H1 (cell line): ENCODE results near the gene NRTN. TPM values are rescaled to one million over a fixed set of nuclear protein-coding genes. Genes with fewer than 3 reads are reported as not detected.

ENCODE experiments used
- CTCF ChIA-PET: fragments of 300-600 bp; sonication (Branson Sonifier 250); formaldehyde crosslinking; loops from one replicate; lab custom pipeline; 2021; ENCODE audit not compliant: partially characterized antibody; lab: Charles Lee
- POLR2A ChIA-PET: fragments of 300-600 bp; sonication (Branson Sonifier 250); formaldehyde crosslinking; loops from one replicate; lab custom pipeline; 2021; ENCODE audit warnings: inconsistent platforms; ENCODE audit not compliant: partially characterized antibody; lab: Charles Lee
- DNase-seq, 2 experiments: peaks; one replicate each; pipeline versions ENCODE4 v3.0.0 to v3.0.0-alpha.2; 2010 to 2022; ENCODE audit warnings: low spot score in 2 of 2, low read depth in 1 of 2, mixed read lengths in 1 of 2
- FAIRE-seq: peaks from 2 replicates; lab custom pipeline; 2011; peaks lifted over from hg19 to GRCh38; lab: Jason Lieb, UNC
- H2AFZ ChIP-seq: 2 replicates; pipeline ENCODE4 v1.8.1; 2012; ENCODE audit warnings: low read length, inconsistent platforms
- H2AK5ac ChIP-seq: 2 replicates; pipeline ENCODE4 v1.6.1; 2013; ENCODE audit warnings: low read depth, low read length
- H2BK120ac ChIP-seq: replicated peaks from 2 replicates; pipeline ENCODE3; 2013; ENCODE audit warnings: low read depth, low read length, inconsistent platforms
- H2BK12ac ChIP-seq: 2 replicates; pipeline ENCODE4 v1.6.1; 2013; ENCODE audit warnings: low read depth, low read length
- H2BK15ac ChIP-seq: 2 replicates; pipeline ENCODE4 v1.6.1; 2013; ENCODE audit warnings: low read length
- H2BK20ac ChIP-seq: 2 replicates; pipeline ENCODE4 v1.6.1; 2013; ENCODE audit warnings: low read length
- H2BK5ac ChIP-seq: 2 replicates; pipeline ENCODE4 v1.6.1; 2013; ENCODE audit warnings: low read depth, low read length
- H3K14ac ChIP-seq: 2 replicates; pipeline ENCODE4 v1.6.1; 2013; ENCODE audit warnings: inconsistent platforms; ENCODE audit not compliant: insufficient read length
- H3K18ac ChIP-seq: 2 replicates; pipeline ENCODE4 v1.6.1; 2013; ENCODE audit warnings: low read length; ENCODE audit errors: extremely low read depth
- H3K23ac ChIP-seq: 2 replicates; pipeline ENCODE4 v1.6.1; 2013; ENCODE audit warnings: inconsistent platforms; ENCODE audit not compliant: insufficient read length
- H3K23me2 ChIP-seq: 2 replicates; pipeline ENCODE4 v1.6.1; 2013; ENCODE audit warnings: low read depth, low read length
- H3K27ac ChIP-seq: 2 replicates; pipeline ENCODE4 v1.6.1; 2011; ENCODE audit warnings: low read depth, low read length, inconsistent platforms
- H3K27me3 ChIP-seq, 4 experiments: replicated peaks in 1 of 4; 1 replicate in 1 of 4; 2 replicates in 3 of 4; pipeline versions ENCODE4 v1.6.1 to v1.8.1; 2011 to 2013; ENCODE audit warnings: low read length in 3 of 4, mild to moderate bottlenecking in 3 of 4, inconsistent platforms in 2 of 4, mixed read lengths in 2 of 4, moderate library complexity in 1 of 4; ENCODE audit not compliant: control insufficient read depth in 3 of 4, insufficient read depth in 3 of 4; ENCODE audit errors: extremely low read depth in 1 of 4
- H3K36me3 ChIP-seq, 4 experiments: 2 replicates each; pipeline versions ENCODE4 v1.6.1 to v1.8.1; 2011 to 2013; ENCODE audit warnings: mild to moderate bottlenecking in 4 of 4, low read length in 3 of 4, moderate library complexity in 2 of 4, control low read depth in 1 of 4, inconsistent platforms in 1 of 4; ENCODE audit not compliant: insufficient read depth in 4 of 4, control insufficient read depth in 2 of 4
- H3K4ac ChIP-seq: replicated peaks from 2 replicates; pipeline ENCODE3; 2013; ENCODE audit warnings: low read length, low read depth, mixed read lengths, inconsistent platforms; ENCODE audit not compliant: insufficient read length
- H3K4me1 ChIP-seq, 4 experiments: replicated peaks in 1 of 4; 1 replicate in 1 of 4; 2 replicates in 3 of 4; pipeline versions ENCODE4 v1.6.1 to v1.8.1; 2011 to 2013; ENCODE audit warnings: low read length in 3 of 4, inconsistent platforms in 2 of 4, mixed read lengths in 1 of 4; ENCODE audit not compliant: insufficient read depth in 4 of 4, control insufficient read depth in 3 of 4
- H3K4me2 ChIP-seq, 2 experiments: 2 replicates each; pipeline versions ENCODE4 v1.6.1 to v1.8.1; 2011 to 2013; ENCODE audit warnings: low read depth in 2 of 2, low read length in 2 of 2, control low read depth in 1 of 2, inconsistent platforms in 1 of 2, mild to moderate bottlenecking in 1 of 2; ENCODE audit not compliant: insufficient read depth in 1 of 2
- H3K4me3 ChIP-seq, 4 experiments: fragments of 200-600, 300-600 bp in 1 of 4; sonication (generic), shearing (Covaris generic), sonication (Bioruptor Twin) in 1 of 4; 2 replicates each; pipeline versions ENCODE4 v1.5.1 to v1.8.1; 2011 to 2016; ENCODE audit warnings: low read length in 4 of 4, low read depth in 3 of 4, control low read depth in 2 of 4, inconsistent platforms in 2 of 4, mild to moderate bottlenecking in 2 of 4, mixed read lengths in 1 of 4, moderate library complexity in 1 of 4; ENCODE audit not compliant: insufficient read depth in 2 of 4; ENCODE audit errors: extremely low read depth in 1 of 4
- H3K56ac ChIP-seq: replicated peaks from 2 replicates; pipeline ENCODE3; 2013; ENCODE audit warnings: low read depth, mild to moderate bottlenecking, mixed read lengths, low read length, inconsistent platforms; ENCODE audit not compliant: insufficient read length
- H3K79me1 ChIP-seq: 2 replicates; pipeline ENCODE4 v1.6.1; 2013; ENCODE audit warnings: low read depth, low read length, control low read depth
- H3K79me2 ChIP-seq, 2 experiments: 2 replicates each; pipeline versions ENCODE4 v1.6.1 to v1.8.1; 2012 to 2013; ENCODE audit warnings: low read length in 2 of 2, mild to moderate bottlenecking in 2 of 2, inconsistent platforms in 1 of 2; ENCODE audit not compliant: insufficient read depth in 2 of 2, control insufficient read depth in 1 of 2
- H3K9ac ChIP-seq, 4 experiments: replicated peaks in 1 of 4; 1 replicate in 1 of 4; 2 replicates in 3 of 4; pipeline versions ENCODE4 v1.6.1 to v1.8.1; 2011 to 2013; ENCODE audit warnings: low read depth in 3 of 4, low read length in 3 of 4, control low read depth in 2 of 4, mild to moderate bottlenecking in 2 of 4, moderate library complexity in 2 of 4, inconsistent platforms in 1 of 4; ENCODE audit errors: extremely low read depth in 1 of 4
- H3K9me3 ChIP-seq, 2 experiments: 2 replicates each; pipeline versions ENCODE4 v1.6.1 to v1.8.1; 2012 to 2013; ENCODE audit warnings: mild to moderate bottlenecking in 2 of 2, moderate library complexity in 2 of 2, control low read depth in 1 of 2, inconsistent platforms in 1 of 2, low read depth in 1 of 2, low read length in 1 of 2, mixed read lengths in 1 of 2; ENCODE audit not compliant: insufficient read depth in 2 of 2
- H4K20me1 ChIP-seq, 2 experiments: replicated peaks in 1 of 2; 2 replicates each; pipeline versions ENCODE3 to v1.8.1; 2011 to 2013; ENCODE audit warnings: inconsistent platforms in 2 of 2, low read length in 2 of 2, mild to moderate bottlenecking in 1 of 2; ENCODE audit not compliant: insufficient read depth in 2 of 2, control insufficient read depth in 1 of 2
- H4K5ac ChIP-seq: 2 replicates; pipeline ENCODE4 v1.6.1; 2013; ENCODE audit warnings: low read length, low read depth, mixed read lengths, inconsistent platforms; ENCODE audit not compliant: insufficient read length
- H4K8ac ChIP-seq: 2 replicates; pipeline ENCODE4 v1.8.0; 2013; ENCODE audit warnings: mild to moderate bottlenecking, moderate library complexity, low read length, inconsistent platforms; ENCODE audit not compliant: insufficient read depth; ENCODE audit errors: extremely low read depth
- H4K91ac ChIP-seq: replicated peaks from 2 replicates; pipeline ENCODE3; 2013; ENCODE audit warnings: low read length, mixed read lengths, inconsistent platforms; ENCODE audit not compliant: insufficient read length
- BCL11A ChIP-seq, 2 experiments: IDR thresholded peaks; one replicate each; pipeline ENCODE4 v1.6.1; 2011; ENCODE audit warnings: low read depth in 2 of 2, low read length in 2 of 2, mild to moderate bottlenecking in 2 of 2
- CBX8 ChIP-seq: fragments of 300-800, 300-1000 bp; sonication (generic); IDR thresholded peaks from 2 replicates; pipeline ENCODE4 v1.7.1; 2016; ENCODE audit warnings: low read depth, low read length, borderline replicate concordance
- RXRA ChIP-seq: IDR thresholded peaks from 2 replicates; pipeline ENCODE4 v1.6.1; 2011; ENCODE audit warnings: low read depth, mild to moderate bottlenecking, low read length, moderate library complexity; ENCODE audit not compliant: insufficient read depth
- SAP30 ChIP-seq: fragments of 300-600 bp; sonication (generic); IDR thresholded peaks from 2 replicates; pipeline ENCODE4 v1.7.1; 2012; ENCODE audit warnings: low read length, moderate library complexity, mild to moderate bottlenecking, inconsistent platforms; ENCODE audit not compliant: insufficient read depth, insufficient replicate concordance
- SRF ChIP-seq: IDR thresholded peaks from 2 replicates; pipeline ENCODE4 v1.6.1; 2011; ENCODE audit warnings: mild to moderate bottlenecking, low read depth, low read length, moderate library complexity
- WGBS, 2 experiments: shearing (Covaris generic) in 1 of 2; methylation state at CpG; one replicate each; pipeline versions ENCODE4 v1.1.6 to v1.1.7; 2013 to 2015; ENCODE audit warnings: low lambda C conversion rate in 2 of 2, mixed read lengths in 2 of 2, inconsistent platforms in 1 of 2, low coverage in 1 of 2, missing lambda C conversion rate in 1 of 2; ENCODE audit not compliant: insufficient replicate concordance in 2 of 2, insufficient coverage in 1 of 2, insufficient read length in 1 of 2; ENCODE audit errors: extremely low coverage in 1 of 2, missing lambda C conversion rate in 1 of 2; 5-methylcytosine and 5-hydroxymethylcytosine counted together
- polyA plus RNA-seq, 7 experiments: library from polyadenylated mRNA; depleted of rRNA in 3 of 7; stranded (reverse) in 5 of 7; unstranded in 2 of 7; fragments of >200 nt in 5 of 7; fragments of 200-250 nt in 2 of 7; gene quantifications; 1 replicate in 5 of 7; 2 replicates in 1 of 7; 4 replicates in 1 of 7; pipeline versions ENCODE4 v1.2.1 to v1.2.3, GENCODE V29; 2011 to 2013; ENCODE audit warnings: missing spikeins in 2 of 7, mixed read lengths in 2 of 7
- total RNA-seq: library from RNA; stranded (reverse); fragmentation: NEBNext Ultra II Directional; extraction: Animal tissue kit (Norgen Biotek cat#: 25700); gene quantifications from 2 replicates; pipeline ENCODE4 v1.2.1, GENCODE V29; 2021
- TF ChIP-seq, protein P1 (sequence below): IDR thresholded peaks from 2 replicates; pipeline ENCODE4 v1.6.1; 2012; ENCODE audit warnings: inconsistent platforms

The NRTN gene
- total and polyA plus RNA-seq, 2 of the 8 experiments (the other 6 are each of a cell fraction or from before 2014, with no cell fraction given) = 3.9 to 5.3 TPM

DNA sequence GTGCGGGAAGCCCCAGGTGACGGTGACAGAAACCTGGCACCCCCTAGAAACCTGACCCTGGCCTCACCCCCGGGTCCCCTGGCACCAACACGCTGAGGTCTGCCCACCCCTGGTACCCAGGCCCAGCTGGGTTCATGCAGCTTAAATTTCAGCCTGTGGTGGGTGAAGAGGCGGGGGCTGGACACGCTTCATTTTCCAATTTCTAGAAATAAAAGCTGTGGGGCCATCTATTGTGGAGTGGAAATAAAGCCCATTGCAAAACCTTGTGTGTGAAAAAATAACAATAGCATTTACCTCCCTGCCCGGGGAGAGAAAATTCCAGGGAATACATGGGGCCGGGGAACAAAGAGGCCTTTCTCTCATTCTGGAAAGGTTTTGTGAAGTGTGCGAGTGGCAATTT lies 73.0 kb downstream of the NRTN start:
- Histone ChIP-seq H4K20me1 (no peaks in the 10 kb centered on the region), H3K79me2 (no peaks in the 10 kb centered on the region), H4K91ac (no peak overlapping the region), H2BK20ac (no peak overlapping the region), H4K8ac (no peak overlapping the region), H3K27ac (no peak overlapping the region), H2BK15ac (no peak overlapping the region), H3K27me3 (no peaks in the 10 kb centered on the region), H3K4ac (no peak overlapping the region), H3K4me1 (peaks cover 0 to 17% (median 6%) of the 10 kb centered on the region in 4 experiments; a peak in 6 of 7 replicates), H3K36me3 (no peaks in the 10 kb centered on the region), H3K4me2 (no peak overlapping the region), H2AFZ (no peak overlapping the region), H2BK12ac (no peak overlapping the region), H3K9me3 (no peaks in the 10 kb centered on the region), H3K18ac (no peak overlapping the region), H3K79me1 (no peaks in the 10 kb centered on the region), H3K4me3 (no peak overlapping the region), H3K9ac (no peak overlapping the region), H2BK5ac (no peak overlapping the region), H3K23me2 (no peaks in the 10 kb centered on the region), H3K56ac (no peak overlapping the region), H3K23ac (no peak overlapping the region), H4K5ac (no peak overlapping the region), H2AK5ac (no peak overlapping the region), H2BK120ac (no peak overlapping the region), H3K14ac (no peak overlapping the region)
- FAIRE-seq (no peak), DNase-seq (no peak)
- 77% methylated on average over 9 of the region's 9 CpGs; no CpG with 5 or more reads in 1 of the 2 experiments for WGBS, 2 experiments
- POLR2A ChIA-PET = interaction anchor here (1.5 kb wide), 1 partner anchor 14 kb away, joined by 7 read pairs; no protein-coding TSS in a partner anchor
- CTCF ChIA-PET = interaction anchor here (0.7 to 1.9 kb wide), 2 partner anchors 49 to 55 kb away, joined by 3 to 7 read pairs; no protein-coding TSS in a partner anchor
- TF ChIP-seq RXRA (no peak), SRF (no peak), BCL11A (IDR thresholded peaks at IDR 0.05; ENCODE audit: low read depth in 2 of 2, low read length in 2 of 2) (no peak), SAP30 (no peak), CBX8 (no peak)
- TF ChIP-seq, protein P1, sequence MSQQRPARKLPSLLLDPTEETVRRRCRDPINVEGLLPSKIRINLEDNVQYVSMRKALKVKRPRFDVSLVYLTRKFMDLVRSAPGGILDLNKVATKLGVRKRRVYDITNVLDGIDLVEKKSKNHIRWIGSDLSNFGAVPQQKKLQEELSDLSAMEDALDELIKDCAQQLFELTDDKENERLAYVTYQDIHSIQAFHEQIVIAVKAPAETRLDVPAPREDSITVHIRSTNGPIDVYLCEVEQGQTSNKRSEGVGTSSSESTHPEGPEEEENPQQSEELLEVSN = no peak
